Smooth muscle cell (in vitro differentiated cells): Measurements from ENCODE around the gene MCTS1. TPM values are rescaled to one million over a fixed set of nuclear protein-coding genes. Genes with fewer than 3 reads are reported as not detected.
"Not testable (repeated sequence)": the region's sequence is repeated elsewhere in the genome, so short reads cannot be mapped to it uniquely, and the experiment has no call there.

Experiments
- DNase-seq: peaks from one replicate; lab custom pipeline; 2025; ENCODE audit not compliant: unreplicated experiment; lab: John Stamatoyannopoulos, UW
- H2AFZ ChIP-seq: fragments of 200-600 bp; sonication (generic); 2 replicates; pipeline ENCODE4 v1.6.0; 2016; ENCODE audit warnings: antibody characterized with exemption, low read depth, mild to moderate bottlenecking
- H3F3A ChIP-seq: fragments of 200-600 bp; sonication (generic); 2 replicates; pipeline ENCODE4 v1.6.0; 2017; ENCODE audit warnings: antibody characterized with exemption, low read depth
- H3K27ac ChIP-seq: fragments of 200-600 bp; sonication (generic); 2 replicates; pipeline ENCODE4 v1.5.1; 2016; ENCODE audit warnings: low read depth, mild to moderate bottlenecking
- H3K27me3 ChIP-seq: fragments of 200-600 bp; sonication (generic); 2 replicates; pipeline ENCODE4 v1.6.1; 2016; ENCODE audit warnings: low read depth, mild to moderate bottlenecking
- H3K36me3 ChIP-seq: fragments of 200-600 bp; sonication (generic); 2 replicates; pipeline ENCODE4 v1.5.1; 2016; ENCODE audit warnings: low read depth
- H3K4me1 ChIP-seq: fragments of 200-600 bp; sonication (generic); 2 replicates; pipeline ENCODE4 v1.5.1; 2016; ENCODE audit warnings: low read depth
- H3K4me2 ChIP-seq: fragments of 200-600 bp; sonication (generic); 2 replicates; pipeline ENCODE4 v1.6.0; 2016; ENCODE audit warnings: mild to moderate bottlenecking
- H3K4me3 ChIP-seq: fragments of 200-600 bp; sonication (generic); 2 replicates; pipeline ENCODE4 v1.5.1; 2016; ENCODE audit warnings: mild to moderate bottlenecking
- H3K79me2 ChIP-seq: fragments of 200-600 bp; sonication (generic); 2 replicates; pipeline ENCODE4 v1.6.0; 2016; ENCODE audit warnings: low read depth, mild to moderate bottlenecking
- H3K9ac ChIP-seq: fragments of 200-600 bp; sonication (generic); 2 replicates; pipeline ENCODE4 v1.6.0; 2016; ENCODE audit warnings: low read depth
- H3K9me3 ChIP-seq: fragments of 200-600 bp; sonication (generic); replicated peaks from 2 replicates; pipeline ENCODE4 v1.5.1; 2016; ENCODE audit warnings: low read depth
- H4K20me1 ChIP-seq: fragments of 200-600 bp; sonication (generic); 2 replicates; pipeline ENCODE4 v1.6.0; 2016; ENCODE audit warnings: low read depth
- CTCF ChIP-seq: fragments of 200-600 bp; sonication (generic); IDR thresholded peaks from 2 replicates; pipeline ENCODE4 v1.5.1; 2017; ENCODE audit warnings: borderline replicate concordance, mild to moderate bottlenecking, antibody characterized with exemption; ENCODE audit not compliant: insufficient read depth, poor library complexity, severe bottlenecking
- WGBS: methylation state at CpG from one replicate; pipeline ENCODE4 v1.1.7; 2016; ENCODE audit warnings: low lambda C conversion rate; 5-methylcytosine and 5-hydroxymethylcytosine counted together
- polyA plus RNA-seq: library from polyadenylated mRNA; unstranded; fragments of >200 nt; fragmentation: Nextera tagmentation; extraction: Ambion mirVana; gene quantifications from 2 replicates; pipeline ENCODE4 v1.2.1, GENCODE V29; 2016
- total RNA-seq: library from RNA; depleted of rRNA; stranded (reverse); fragments of >200 nt; gene quantifications from 2 replicates; pipeline ENCODE4 v1.2.3, GENCODE V29; 2014

Gene MCTS1
- total and polyA plus RNA-seq, 2 experiments from 2014 or later = 72.3 to 88.6 TPM

- Histone ChIP-seq H3K4me1 (no peaks in the 10 kb centered on the region), H3F3A (no peaks in the 10 kb centered on the region), H3K4me3 (no peak overlapping the region), H4K20me1 (no peaks in the 10 kb centered on the region), H3K27ac (no peak overlapping the region), H3K9me3 (no peaks in the 10 kb centered on the region), H2AFZ (no peak overlapping the region), H3K79me2 (no peaks in the 10 kb centered on the region), H3K9ac (no peak overlapping the region), H3K36me3 (no peaks in the 10 kb centered on the region), H3K27me3 (no peaks in the 10 kb centered on the region), H3K4me2 (no peak overlapping the region)
- no peak for TF ChIP-seq CTCF
- no peak for DNase-seq
- WGBS = 71% methylated on average over 4 of the region's 4 CpGs
Measured at GRCh38 chrX:120638619-120639018, 34.7 kb downstream of the MCTS1 start.

GRCh38 chrX:120642871-120643270, 39.0 kb downstream of the MCTS1 start:
- H3F3A ChIP-seq = no peaks in the 10 kb centered on the region
- no peaks in the 10 kb centered on the region for H3K36me3 ChIP-seq
- H3K27ac ChIP-seq = no peak overlapping the region
- H3K4me2 ChIP-seq = no peak overlapping the region
- no peaks in the 10 kb centered on the region for H4K20me1 ChIP-seq
- no peak for TF ChIP-seq CTCF
- no peaks in the 10 kb centered on the region for H3K79me2 ChIP-seq
- H3K4me3 ChIP-seq = no peak overlapping the region
- no peak overlapping the region for H2AFZ ChIP-seq
- H3K9me3 ChIP-seq = no peaks in the 10 kb centered on the region
- no peak overlapping the region for H3K9ac ChIP-seq
- H3K27me3 ChIP-seq = no peaks in the 10 kb centered on the region
- no peaks in the 10 kb centered on the region for H3K4me1 ChIP-seq
- 49% methylated on average over 2 of the region's 2 CpGs for whole genome bisulfite sequencing
- no peak for DNase-seq

- TF ChIP-seq CTCF = no peak
- Histone ChIP-seq H4K20me1 (no peaks in the 10 kb centered on the region), H3K9me3 (no peaks in the 10 kb centered on the region), H2AFZ (no peak overlapping the region), H3K4me3 (no peak overlapping the region), H3K36me3 (no peaks in the 10 kb centered on the region), H3K9ac (no peak overlapping the region), H3K79me2 (no peaks in the 10 kb centered on the region), H3K4me1 (no peaks in the 10 kb centered on the region), H3F3A (no peaks in the 10 kb centered on the region), H3K27ac (no peak overlapping the region), H3K4me2 (no peak overlapping the region), H3K27me3 (no peaks in the 10 kb centered on the region)
- DNase-seq = no peak
- WGBS = 77% methylated on average over 4 of the region's 4 CpGs
Measured at GRCh38 chrX:120647127-120647526, 43.2 kb downstream of the MCTS1 start.

DNA sequence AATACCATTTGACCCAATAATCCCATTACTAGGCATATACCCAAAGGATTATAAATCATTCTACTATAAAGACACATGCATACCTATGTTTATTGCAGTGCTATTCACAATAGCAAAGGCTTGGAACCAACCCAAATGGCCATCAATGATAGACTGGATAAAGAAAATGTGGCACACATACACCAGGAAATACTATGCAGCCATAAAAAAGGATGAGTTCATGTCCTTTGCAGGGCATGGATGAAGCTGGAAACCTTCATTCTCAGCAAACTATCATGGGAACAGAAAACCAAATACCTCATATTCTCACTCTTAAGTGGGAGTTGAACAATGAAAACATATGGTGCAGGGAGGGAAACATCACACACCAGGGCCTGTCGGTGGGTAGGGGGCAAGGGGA, 48.4 kb downstream of the MCTS1 start:
- H3K9ac ChIP-seq, DNase-seq, H4K20me1 ChIP-seq, H3K9me3 ChIP-seq, H3K27ac ChIP-seq, H3K4me3 ChIP-seq, H3K79me2 ChIP-seq, H3K27me3 ChIP-seq, H3K4me2 ChIP-seq, H3K4me1 ChIP-seq, H3F3A ChIP-seq, H2AFZ ChIP-seq, H3K36me3 ChIP-seq: not testable (repeated sequence)
- WGBS = 94% methylated on average over 1 of the region's 1 CpG
